HS-5 (cell line): ENCODE data around the gene PPP2R2C.

Experiments used
- DNase-seq: peaks from one replicate; pipeline ENCODE4 v3.0.0-alpha.2; 2012; ENCODE audit warnings: low read depth

The PPP2R2C gene

GRCh38 chr4:6447672-6448171 lies 24.7 kb downstream of the PPP2R2C start:
- DNase-seq, result no peak

GRCh38 chr4:6446538-6447451 lies 25.6 kb downstream of the PPP2R2C start:
- DNase-seq, result no peak

GRCh38 chr4:6446130-6446482 lies 26.3 kb downstream of the PPP2R2C start:
- DNase-seq, result no peak

DNA sequence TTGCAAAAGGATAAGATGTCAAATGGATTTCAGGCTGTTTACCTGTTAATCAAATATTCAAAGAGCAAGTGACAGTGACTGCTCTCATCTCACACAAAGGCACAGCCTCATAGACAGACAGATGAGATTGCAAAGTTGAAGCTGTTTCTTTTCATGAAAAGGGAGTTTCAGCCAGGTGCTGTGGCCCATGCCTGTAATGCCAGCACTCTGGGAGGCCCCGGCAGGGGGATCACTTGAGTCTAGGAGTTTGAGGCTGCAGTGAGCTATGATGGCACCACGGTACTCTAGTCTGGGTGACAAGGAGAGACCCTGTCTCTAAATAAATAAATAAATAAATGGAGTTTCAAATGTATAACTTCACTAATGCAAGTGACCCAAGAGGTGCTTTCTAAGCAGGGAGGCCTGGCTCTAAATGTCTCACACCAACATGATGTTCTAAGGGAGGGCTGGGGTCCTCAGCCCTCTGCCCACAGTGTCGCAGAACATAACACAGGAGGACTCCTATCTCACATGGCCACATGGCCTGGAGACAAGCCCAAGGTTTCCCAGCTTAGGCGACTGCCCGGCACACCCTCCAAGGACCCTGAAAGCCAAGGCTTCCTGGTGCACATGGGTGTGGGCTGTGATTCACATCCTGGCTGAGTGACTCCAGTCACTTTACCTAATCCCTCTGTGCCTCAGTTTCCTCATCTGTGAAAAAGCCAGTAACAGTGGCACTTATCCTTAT lies 26.8 kb downstream of the PPP2R2C start:
- DNase-seq, result no peak

GRCh38 chr4:6444582-6444981 lies 27.8 kb downstream of the PPP2R2C start:
- no peak for DNase-seq

- DNase-seq, result no peak
These were observed 29.1 kb downstream of the PPP2R2C start for GRCh38 chr4:6443035-6444023.

DNA sequence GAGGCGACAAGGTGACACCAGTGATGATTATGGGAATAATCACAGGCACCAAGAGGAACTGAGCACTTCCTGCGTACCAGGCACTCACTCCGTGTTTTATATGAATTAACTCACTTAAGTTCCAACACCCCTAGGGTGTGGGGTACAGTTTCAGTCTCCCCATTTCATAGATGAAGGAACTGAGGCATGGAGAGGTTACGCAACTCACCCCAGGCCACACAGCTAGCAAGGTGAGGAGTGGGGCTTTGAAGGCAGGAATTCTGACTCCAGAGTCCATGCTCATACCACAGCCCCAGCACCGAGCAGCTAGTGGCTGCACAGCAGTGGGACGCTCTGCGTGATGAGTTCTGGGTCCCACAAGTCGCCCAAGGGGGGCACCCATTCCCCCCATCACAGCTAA lies 29.9 kb downstream of the PPP2R2C start:
- no peak for DNase-seq

DNA sequence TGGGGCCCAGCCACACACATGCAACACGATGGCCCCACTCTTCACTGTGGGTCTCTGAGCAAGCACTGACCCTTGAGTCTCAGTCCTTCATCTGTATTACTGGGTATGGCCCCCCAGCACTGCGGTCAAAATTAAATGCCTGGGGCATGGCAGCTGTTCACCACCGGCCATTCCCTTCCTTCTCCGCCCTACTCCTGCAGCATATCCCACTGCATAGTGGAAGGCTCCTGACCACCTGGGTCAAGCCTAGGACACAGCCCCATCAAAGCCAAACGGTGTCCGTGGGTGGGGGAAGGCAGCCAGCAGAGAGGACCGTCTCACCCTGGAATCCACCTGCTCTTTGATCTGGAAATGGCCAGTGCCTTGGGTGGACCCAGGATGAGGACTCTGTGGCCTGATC lies 30.7 kb downstream of the PPP2R2C start:
- DNase-seq, result no peak

- DNase-seq, result no peak
These were observed 31.2 kb downstream of the PPP2R2C start for GRCh38 chr4:6441202-6441582.

GRCh38 chr4:6440506-6441201 lies 31.8 kb downstream of the PPP2R2C start:
- no peak for DNase-seq

GRCh38 chr4:6439120-6439762 lies 33.2 kb downstream of the PPP2R2C start:
- DNase-seq, result no peak

DNA sequence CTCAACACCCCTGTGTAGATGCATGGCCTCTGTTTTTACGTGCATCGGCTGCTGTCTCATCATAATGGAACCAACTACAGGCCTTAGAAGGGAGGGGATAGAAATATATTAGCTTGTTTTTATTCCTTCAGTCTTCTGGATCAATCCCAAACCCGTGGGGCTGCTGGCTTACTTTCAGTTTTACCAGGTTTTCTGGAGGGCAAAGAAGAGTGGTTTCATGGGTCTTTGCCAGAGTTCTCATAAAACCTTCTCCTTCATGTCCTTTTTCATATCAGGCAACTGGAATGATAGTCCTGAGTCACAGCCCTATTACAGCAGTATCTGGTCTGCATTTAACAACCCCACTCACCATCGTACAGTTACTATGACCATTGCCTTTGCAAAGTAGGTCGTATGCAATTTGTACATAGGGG lies 34.6 kb downstream of the PPP2R2C start:
- DNase-seq, result no peak

GRCh38 chr4:6435010-6435409 lies 37.4 kb downstream of the PPP2R2C start:
- DNase-seq, result no peak

- DNase-seq, result no peak
These were observed 41.5 kb downstream of the PPP2R2C start for GRCh38 chr4:6430927-6431326.

- no peak for DNase-seq
These were observed 44.8 kb downstream of the PPP2R2C start for GRCh38 chr4:6427439-6428090.

GRCh38 chr4:6426571-6427438 lies 45.6 kb downstream of the PPP2R2C start:
- DNase-seq, result no peak

DNA sequence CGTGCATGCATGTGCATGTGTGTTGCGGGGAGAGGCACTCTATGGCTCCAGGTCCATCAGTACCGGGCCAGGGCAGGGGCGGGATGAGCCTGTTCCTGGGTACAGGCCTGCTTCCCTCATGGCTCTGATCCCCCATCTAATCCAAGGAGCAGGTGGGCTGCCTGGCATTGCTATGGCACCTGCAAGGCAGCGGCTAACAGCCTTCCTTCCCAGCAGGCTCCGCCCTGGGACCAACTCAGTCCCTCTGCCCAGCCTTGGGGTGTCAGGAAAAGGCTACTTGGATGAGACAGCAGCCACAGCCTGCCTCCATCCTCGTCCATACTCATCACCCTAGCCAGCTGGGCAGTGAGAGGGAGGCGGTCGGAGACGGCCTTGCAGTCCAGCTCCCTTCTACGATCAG lies 46.5 kb downstream of the PPP2R2C start:
- no peak for DNase-seq

DNA sequence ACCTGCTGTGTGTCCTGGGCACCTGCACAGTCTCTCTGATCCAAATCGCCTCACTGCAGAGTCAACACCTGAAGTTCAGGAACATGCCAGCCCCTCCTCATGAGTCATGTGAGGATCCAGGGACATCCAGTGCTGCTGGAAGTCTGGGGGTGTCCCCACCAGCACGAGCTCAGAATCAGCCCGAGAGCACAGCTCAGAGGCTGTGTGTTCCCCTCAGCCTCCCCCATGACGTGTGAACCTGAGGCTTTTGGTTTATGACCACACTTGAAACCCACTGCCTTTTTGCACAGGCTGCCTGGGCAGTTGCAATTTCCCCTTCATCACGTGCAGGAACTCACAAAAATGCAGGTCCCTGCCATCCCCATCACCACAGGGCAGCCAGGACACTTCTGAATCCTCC lies 47.1 kb downstream of the PPP2R2C start:
- no peak for DNase-seq

DNA sequence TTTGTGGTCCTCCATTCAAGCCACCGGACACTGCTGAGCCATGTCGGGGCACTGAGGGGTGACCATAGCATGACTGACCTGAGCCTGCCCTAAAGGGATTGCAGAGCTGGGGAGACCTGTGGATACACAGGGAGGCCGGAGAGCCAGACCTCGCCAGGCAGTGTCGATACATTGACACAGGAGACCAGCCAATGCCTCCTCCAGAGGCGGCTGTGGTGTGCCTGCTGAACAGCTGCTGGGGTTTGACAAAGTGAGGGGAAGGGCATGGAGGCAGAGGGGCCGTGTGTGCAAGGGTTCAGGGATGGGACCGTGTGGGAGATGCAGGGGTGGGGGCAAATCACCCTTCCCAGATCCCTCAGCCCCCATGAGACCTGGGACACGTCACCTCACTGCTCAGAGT lies 48.0 kb downstream of the PPP2R2C start:
- no peak for DNase-seq
